IPS DF 4.7 (cell line): Measurements from ENCODE around the gene SHANK2.

Source experiments
- DNase-seq: peaks from one replicate; pipeline ENCODE4 v3.0.0-alpha.2; 2013; ENCODE audit warnings: low spot score; ENCODE audit errors: extremely low read depth

The SHANK2 gene

GRCh38 chr11:71252269-71252769 lies at the start of gene SHANK2:
TSS of gene SHANK2 (minus strand) at chr11:71252577. CDS start at chr11:71147326, 105,251 bp downstream.
- no peak for DNase-seq

GRCh38 chr11:71301858-71302533 lies 49.6 kb upstream of the SHANK2 start:
- no peak for DNase-seq

GRCh38 chr11:71301046-71301857 lies 48.9 kb upstream of the SHANK2 start:
- no peak for DNase-seq

- DNase-seq: no peak
Observed at GRCh38 chr11:71300187-71300586, 47.8 kb upstream of the SHANK2 start.

GRCh38 chr11:71298761-71299181 lies 46.4 kb upstream of the SHANK2 start:
- DNase-seq: no peak

- no peak for DNase-seq
Observed at GRCh38 chr11:71298016-71298550, 45.7 kb upstream of the SHANK2 start.

GRCh38 chr11:71294846-71295600 lies 42.6 kb upstream of the SHANK2 start:
- no peak for DNase-seq

- DNase-seq: no peak
Observed at GRCh38 chr11:71293961-71294782, 41.8 kb upstream of the SHANK2 start.

- DNase-seq: no peak
Observed at GRCh38 chr11:71286701-71287643, 34.6 kb upstream of the SHANK2 start.

GRCh38 chr11:71285111-71285510 lies 32.7 kb upstream of the SHANK2 start:
- no peak for DNase-seq

- DNase-seq: no peak
Observed at GRCh38 chr11:71284525-71285092, 32.2 kb upstream of the SHANK2 start.

GRCh38 chr11:71283971-71284441 lies 31.6 kb upstream of the SHANK2 start:
- DNase-seq: no peak

- DNase-seq: no peak
Observed at GRCh38 chr11:71282581-71283351, 30.4 kb upstream of the SHANK2 start.

GRCh38 chr11:71281831-71282230 lies 29.5 kb upstream of the SHANK2 start:
- no peak for DNase-seq

GRCh38 chr11:71281204-71281603 lies 28.8 kb upstream of the SHANK2 start:
- DNase-seq: no peak

GRCh38 chr11:71279916-71280645 lies 27.7 kb upstream of the SHANK2 start:
- DNase-seq: no peak

- no peak for DNase-seq
Observed at GRCh38 chr11:71272161-71272560, 19.8 kb upstream of the SHANK2 start.
